KMS-11 (cell line): ENCODE measurements around the gene SELENOV.

Experiments
- H2AFZ ChIP-seq: fragments of 200-600 bp; sonication (generic); 2 replicates; pipeline ENCODE4 v1.6.1; 2016; ENCODE audit warnings: antibody characterized with exemption, mixed run types, low read depth
- H3K27ac ChIP-seq: fragments of 200-600 bp; sonication (generic); 2 replicates; pipeline ENCODE4 v1.6.1; 2016; ENCODE audit warnings: mild to moderate bottlenecking, mixed run types
- H3K27me3 ChIP-seq: fragments of 200-600 bp; sonication (generic); 2 replicates; pipeline ENCODE4 v1.6.1; 2017; ENCODE audit warnings: mild to moderate bottlenecking, low read depth, mixed run types, moderate library complexity; ENCODE audit not compliant: insufficient read depth
- H3K36me3 ChIP-seq: fragments of 200-600 bp; sonication (generic); 2 replicates; pipeline ENCODE4 v1.6.1; 2017; ENCODE audit warnings: mild to moderate bottlenecking, mixed run types; ENCODE audit not compliant: insufficient read depth
- H3K4me1 ChIP-seq: fragments of 200-600 bp; sonication (generic); 2 replicates; pipeline ENCODE4 v1.6.1; 2016; ENCODE audit warnings: mild to moderate bottlenecking, low read depth, mixed run types; ENCODE audit not compliant: poor library complexity, severe bottlenecking
- H3K4me2 ChIP-seq: fragments of 200-600 bp; sonication (generic); 2 replicates; pipeline ENCODE4 v1.7.0; 2016; ENCODE audit warnings: mild to moderate bottlenecking, mixed run types
- H3K4me3 ChIP-seq: fragments of 200-600 bp; sonication (generic); IDR thresholded peaks from 2 replicates; pipeline ENCODE4 v1.6.1; 2017; ENCODE audit warnings: low read depth, low read length, mixed read lengths; ENCODE audit not compliant: insufficient read depth
- H3K79me2 ChIP-seq: fragments of 200-600 bp; sonication (generic); 2 replicates; pipeline ENCODE4 v1.6.1; 2016; ENCODE audit warnings: low read depth, mixed run types; ENCODE audit not compliant: insufficient read depth
- H3K9ac ChIP-seq: fragments of 200-600 bp; sonication (generic); 2 replicates; pipeline ENCODE4 v1.6.1; 2016; ENCODE audit warnings: mild to moderate bottlenecking, mixed run types
- H4K20me1 ChIP-seq: fragments of 200-600 bp; sonication (generic); 2 replicates; pipeline ENCODE4 v1.6.1; 2016; ENCODE audit warnings: mild to moderate bottlenecking, mixed run types; ENCODE audit not compliant: insufficient read depth
- CTCF ChIP-seq: fragments of 200-600 bp; sonication (generic); conservative IDR thresholded peaks from 2 replicates; pipeline ENCODE4 v1.6.1; 2017; ENCODE audit warnings: low read depth, mild to moderate bottlenecking, antibody characterized with exemption, low read length, moderate library complexity, mixed read lengths

The SELENOV gene

GRCh38 chr19:39502640-39503417, 12.1 kb upstream of the SELENOV start:
- no peaks in the 10 kb centered on the region for H4K20me1 ChIP-seq
- H3K9ac ChIP-seq = no peak overlapping the region
- H3K4me1 ChIP-seq = peaks cover 7% of the 10 kb centered on the region
- H2AFZ ChIP-seq = peak overlapping the region; percentile 57; the same call in 1 of the 2 replicates
- H3K36me3 ChIP-seq = no peaks in the 10 kb centered on the region
- H3K4me2 ChIP-seq = no peak overlapping the region
- no peaks in the 10 kb centered on the region for H3K79me2 ChIP-seq
- H3K4me3 ChIP-seq = no peak overlapping the region
- TF ChIP-seq CTCF = peak; percentile 64; the same call in 1 of the 2 replicates
- H3K27ac ChIP-seq = no peak overlapping the region
- peaks cover 59% of the 10 kb centered on the region for H3K27me3 ChIP-seq

- no peaks in the 10 kb centered on the region for H3K4me1 ChIP-seq
- H3K27ac ChIP-seq = no peak overlapping the region
- no peaks in the 10 kb centered on the region for H3K79me2 ChIP-seq
- H4K20me1 ChIP-seq = no peaks in the 10 kb centered on the region
- H3K9ac ChIP-seq = no peak overlapping the region
- peaks cover 40% of the 10 kb centered on the region; the same call in 1 of the 2 replicates for H3K27me3 ChIP-seq
- no peak overlapping the region for H3K4me2 ChIP-seq
- no peaks in the 10 kb centered on the region for H3K36me3 ChIP-seq
- no peak overlapping the region for H3K4me3 ChIP-seq
- H2AFZ ChIP-seq = no peak overlapping the region
- TF ChIP-seq CTCF = no peak
These were observed 8.4 kb upstream of the SELENOV start for GRCh38 chr19:39506598-39506943.

GRCh38 chr19:39506944-39507714, 7.8 kb upstream of the SELENOV start:
- Histone ChIP-seq H3K4me1 (no peaks in the 10 kb centered on the region), H3K79me2 (no peaks in the 10 kb centered on the region), H4K20me1 (no peaks in the 10 kb centered on the region), H2AFZ (no peak overlapping the region), H3K4me3 (no peak overlapping the region), H3K9ac (no peak overlapping the region), H3K27me3 (peaks cover 40% of the 10 kb centered on the region; the same call in 1 of the 2 replicates), H3K4me2 (no peak overlapping the region), H3K27ac (no peak overlapping the region), H3K36me3 (no peaks in the 10 kb centered on the region)
- no peak for TF ChIP-seq CTCF

DNA sequence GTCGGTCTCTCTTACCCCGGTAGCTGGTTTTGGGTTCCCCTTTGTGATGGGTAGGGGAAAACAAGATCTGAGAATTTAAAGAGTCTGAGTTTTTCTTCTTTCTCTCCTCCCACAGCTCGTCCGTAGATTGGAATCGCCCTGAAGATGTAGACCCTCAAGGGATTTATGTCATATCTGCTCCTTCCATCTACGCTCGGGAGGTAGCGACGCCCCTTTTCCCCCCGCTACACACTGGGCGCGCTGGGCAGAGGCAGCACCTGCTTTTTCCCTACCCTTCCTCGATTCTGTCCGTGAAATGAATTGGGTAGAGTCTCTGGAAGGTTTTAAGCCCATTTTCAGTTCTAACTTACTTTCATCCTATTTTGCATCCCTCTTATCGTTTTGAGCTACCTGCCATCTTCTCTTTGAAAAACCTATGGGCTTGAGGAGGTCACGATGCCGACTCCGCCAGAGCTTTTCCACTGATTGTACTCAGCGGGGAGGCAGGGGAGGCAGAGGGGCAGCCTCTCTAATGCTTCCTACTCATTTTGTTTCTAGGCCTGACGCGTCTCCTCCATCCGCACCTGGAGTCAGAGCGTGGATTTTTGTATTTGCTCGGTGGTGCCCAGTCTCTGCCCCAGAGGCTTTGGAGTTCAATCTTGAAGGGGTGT, 7.1 kb upstream of the SELENOV start:
- Histone ChIP-seq H3K27me3 (peaks cover 40% of the 10 kb centered on the region; the same call in 1 of the 2 replicates), H3K36me3 (no peaks in the 10 kb centered on the region), H3K27ac (no peak overlapping the region), H4K20me1 (no peaks in the 10 kb centered on the region), H3K9ac (no peak overlapping the region), H3K79me2 (no peaks in the 10 kb centered on the region), H2AFZ (no peak overlapping the region), H3K4me1 (no peaks in the 10 kb centered on the region), H3K4me2 (no peak overlapping the region), H3K4me3 (no peak overlapping the region)
- no peak for TF ChIP-seq CTCF
